Adrenal gland (tissue), 12 donors: ENCODE results near the gene BDH2. TPM values are rescaled to one million over a fixed set of nuclear protein-coding genes. Genes with fewer than 3 reads are reported as not detected.

Experiments used
- DNase-seq, 7 donors: peaks; one replicate each; pipeline ENCODE4 v3.0.0-alpha.2; 2019 to 2020
- H3K27ac ChIP-seq, 5 donors: fragments of 200-600 bp; sonication (generic) in 4 of 5; 1 replicate in 3 of 5; 2 replicates in 2 of 5; pipeline versions ENCODE4 v1.5.1 to v1.8.0; 2016 to 2020; ENCODE audit warnings: mild to moderate bottlenecking in 1 of 5
- H3K27me3 ChIP-seq: fragments of 200-600 bp; 2 replicates; pipeline ENCODE4 v1.8.0; 2021
- H3K36me3 ChIP-seq, 2 donors: fragments of 200-600 bp; replicated peaks in 1 of 2; 1 replicate in 1 of 2; 2 replicates in 1 of 2; pipeline versions ENCODE4 v1.5.1 to v1.8.0; 2018 to 2022
- H3K4me1 ChIP-seq, 2 donors: fragments of 200-600 bp; replicated peaks in 1 of 2; 1 replicate in 1 of 2; 2 replicates in 1 of 2; pipeline versions ENCODE4 v1.5.1 to v1.8.0; 2018 to 2021
- H3K4me3 ChIP-seq, 4 donors: fragments of 200-600 bp; sonication (generic) in 3 of 4; one replicate each; pipeline ENCODE4 v1.5.1; 2016 to 2018
- H3K9me3 ChIP-seq, 3 donors: fragments of 200-600 bp; sonication (generic) in 1 of 3; replicated peaks in 1 of 3; 1 replicate in 2 of 3; 2 replicates in 1 of 3; pipeline versions ENCODE4 v1.5.1 to v1.8.0; 2016 to 2021
- CTCF ChIP-seq, 6 experiments: fragments of 450-650 bp in 4 of 6; fragments of 200-600 bp in 2 of 6; sonication (generic) in 1 of 6; IDR thresholded peaks; 1 replicate in 5 of 6; 2 replicates in 1 of 6; pipeline versions ENCODE4 v1.5.1 to v1.8.0; 2016 to 2021; ENCODE audit warnings: antibody characterized with exemption in 6 of 6, mild to moderate bottlenecking in 2 of 6, moderate library complexity in 1 of 6
- POLR2A ChIP-seq, 2 donors: fragments of 450-650 bp; IDR thresholded peaks; one replicate each; pipeline ENCODE4 v1.6.1; 2017; ENCODE audit warnings: antibody characterized with exemption in 2 of 2, mild to moderate bottlenecking in 2 of 2, moderate library complexity in 1 of 2
- WGBS, 4 donors: extraction: QIAGEN DNeasy Blood & Tissue Kit in 2 of 4; methylation state at CpG; one replicate each; pipeline versions ENCODE4 v1.1.5 to v1.1.7; 2013 to 2017; 5-methylcytosine and 5-hydroxymethylcytosine counted together
- intact Hi-C, 2 donors: fragments of 100-400 bp; cut with DNase I; formaldehyde crosslinking; loops; one replicate each; pipeline versions ENCODE4 v1.14.1 to v1.15.0; 2022 to 2023
- polyA plus RNA-seq, 3 donors: library from polyadenylated mRNA; stranded (reverse); fragments of 200-250 nt in 2 of 3; fragments of 350-450 nt in 1 of 3; fragmentation: Illumina TruSeq in 1 of 3; extraction: RNeasy Lipid Tissue Mini Kit (QIAGEN cat#74804) in 1 of 3; gene quantifications; one replicate each; pipeline ENCODE4 v1.2.3, GENCODE V29; 2013 to 2014
- total RNA-seq, 9 donors: library from RNA; depleted of rRNA in 4 of 9; stranded (reverse); fragments of >200 nt in 4 of 9; fragments of 120-200 nt in 1 of 9; fragmentation: NEBNext Ultra II Directional in 1 of 9; extraction: Animal tissue kit (Norgen Biotek cat#: 25700) in 1 of 9; gene quantifications; one replicate each; pipeline versions ENCODE4 v1.1.0 to v1.2.4, GENCODE V29; 2013 to 2023
- donor health status: healthy with polysubstance abuse.
- donor health status: Bipolar disorder and iron deficiency.
- donor health status: DM: yes; HTN: yes; CAD: no.
- donor health status: DM: no; HTN: no; CAD: no.
- donor health status: DM: no; HTN: no; CAD: no.
- donor health status: DM: yes; HTN: yes; CAD: no.

BDH2 gene
- total and polyA plus RNA-seq, 12 donors: 84.6 to 209 (median 113) TPM

DNA sequence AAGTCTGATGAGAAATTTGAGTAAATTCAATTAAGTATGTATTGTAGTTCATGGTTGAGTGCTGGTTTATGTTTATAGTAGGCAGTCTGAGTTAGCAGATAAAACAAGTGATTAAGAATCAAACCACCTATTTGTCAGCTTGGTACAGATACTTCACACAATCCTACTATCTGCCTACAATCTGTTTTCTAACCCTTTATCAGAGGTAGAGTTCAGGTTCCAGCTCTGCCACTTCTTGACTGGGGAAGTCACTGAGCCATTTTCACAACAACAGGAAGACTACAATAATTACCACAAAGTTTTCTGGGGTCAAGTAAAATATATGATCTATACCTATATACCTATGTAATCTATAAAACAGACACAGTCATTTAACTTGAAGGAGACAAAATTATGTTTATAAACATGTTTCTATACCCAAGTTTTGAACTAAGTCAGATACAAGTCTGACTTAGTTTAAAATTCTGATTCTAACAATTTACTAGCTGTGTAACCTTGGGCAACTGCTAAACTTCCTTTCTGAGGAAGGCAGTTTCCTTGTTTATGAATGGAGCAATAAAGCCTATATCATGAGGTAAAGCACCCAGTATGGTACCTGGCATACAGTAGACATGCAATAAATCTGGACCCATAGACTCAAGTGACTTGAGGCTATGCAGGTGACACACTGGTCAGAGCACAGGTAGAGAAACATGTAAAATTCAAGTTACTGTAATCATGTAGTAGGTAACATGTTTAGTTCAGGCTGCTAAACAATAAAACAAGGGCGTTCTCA is 37.2 kb upstream of the BDH2 start:
- WGBS, 4 donors: 43 to 100% (median 92%) methylated on average over 1 of the region's 1 CpG
- no peak for DNase-seq
- Histone ChIP-seq H3K4me1 (no peaks in the 10 kb centered on the region), H3K36me3 (no peaks in the 10 kb centered on the region), H3K4me3 (no peak overlapping the region), H3K27me3 (no peaks in the 10 kb centered on the region), H3K27ac (no peak overlapping the region), H3K9me3 (no peaks in the 10 kb centered on the region)
- TF ChIP-seq CTCF (IDR thresholded peaks at IDR 0.05) (no peak), POLR2A (IDR thresholded peaks at IDR 0.05) (no peak)
- intact Hi-C loops: no loop called here

GRCh38 chr4:103129174-103129573 is 29.5 kb upstream of the BDH2 start:
- intact Hi-C loops: no loop called here
- Histone ChIP-seq H3K4me3 (no peak overlapping the region), H3K36me3 (no peaks in the 10 kb centered on the region), H3K9me3 (peaks cover 0 to 4% (median 0%) of the 10 kb centered on the region in 3 donors), H3K4me1 (no peaks in the 10 kb centered on the region), H3K27ac (no peak overlapping the region), H3K27me3 (no peaks in the 10 kb centered on the region)
- 91 to 96% (median 94%) methylated on average over 8 of the region's 8 CpGs for WGBS, 4 donors
- no peak for DNase-seq
- no peak for TF ChIP-seq POLR2A (IDR thresholded peaks at IDR 0.05)
- no peak for TF ChIP-seq CTCF (IDR thresholded peaks at IDR 0.05)

- TF ChIP-seq CTCF (IDR thresholded peaks at IDR 0.05) (no peak), POLR2A (IDR thresholded peaks at IDR 0.05) (no peak)
- intact Hi-C loops: no loop called here
- no peaks in the 10 kb centered on the region for H3K4me1 ChIP-seq
- H3K27ac ChIP-seq: no peak overlapping the region
- peaks cover 0 to 8% (median 0%) of the 10 kb centered on the region in 3 donors for H3K9me3 ChIP-seq
- no peak for DNase-seq
- 92 to 96% (median 96%) methylated on average over 3 of the region's 3 CpGs for WGBS, 4 donors
- H3K27me3 ChIP-seq: no peaks in the 10 kb centered on the region
- no peak overlapping the region for H3K4me3 ChIP-seq
- H3K36me3 ChIP-seq: no peaks in the 10 kb centered on the region
Observed at GRCh38 chr4:103126126-103126525, 26.5 kb upstream of the BDH2 start.

- TF ChIP-seq POLR2A (IDR thresholded peaks at IDR 0.05): no peak
- TF ChIP-seq CTCF (IDR thresholded peaks at IDR 0.05): no peak
- Histone ChIP-seq H3K4me3 (no peak overlapping the region), H3K9me3 (peaks cover 0 to 5% (median 0%) of the 10 kb centered on the region in 3 donors), H3K36me3 (no peaks in the 10 kb centered on the region), H3K27me3 (no peaks in the 10 kb centered on the region), H3K27ac (no peak overlapping the region), H3K4me1 (no peaks in the 10 kb centered on the region)
- no peak for DNase-seq
- WGBS, 4 donors: 78 to 91% (median 84%) methylated on average over 3 of the region's 3 CpGs
- intact Hi-C loops: no loop called here
Observed at GRCh38 chr4:103123114-103123513, 23.5 kb upstream of the BDH2 start.
